HG02840 (cell line): ENCODE measurements around the gene C19orf81.

Experiments used
- ATAC-seq: cut with Tn5 transposase; IDR thresholded peaks from one replicate; pipeline ENCODE4 v1.9.1; 2021; ENCODE audit warnings: mild to moderate bottlenecking, moderate library complexity, moderate number of reproducible peaks; ENCODE audit not compliant: unreplicated experiment, low FRiP score

The C19orf81 gene

GRCh38 chr19:50705422-50706019 is 56.3 kb downstream of the C19orf81 start:
- no peak for ATAC-seq

DNA sequence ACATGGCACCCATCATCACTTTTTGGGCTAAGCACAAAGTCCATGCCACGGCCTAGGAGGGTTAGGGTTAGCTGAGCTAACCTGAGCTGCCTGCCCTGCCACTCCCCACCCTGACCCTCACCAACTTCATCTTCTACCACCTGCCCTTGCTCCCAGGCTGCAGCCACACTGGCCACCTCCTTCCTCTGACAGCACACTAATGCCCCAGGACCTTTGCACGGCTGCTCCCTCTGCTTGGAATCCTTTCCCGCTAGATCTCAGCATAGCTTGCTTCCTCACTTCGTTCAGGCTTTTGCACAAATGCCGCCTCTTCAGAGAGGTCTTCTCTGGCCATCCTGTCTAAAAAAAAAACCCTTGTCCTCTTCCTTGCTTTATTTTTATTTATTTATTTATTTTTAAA is 57.1 kb downstream of the C19orf81 start:
- no peak for ATAC-seq

GRCh38 chr19:50708179-50708879 is 59.1 kb downstream of the C19orf81 start:
- ATAC-seq, result no peak
